Measurements from ENCODE around the gene PLA2G4A.

The PLA2G4A gene

GRCh38 chr1:186977266-186977957, 148.7 kb downstream of the PLA2G4A start:
- no peak for DNase-seq (ENCODE audit: low read depth)

GRCh38 chr1:186978596-186979556, 150.1 kb downstream of the PLA2G4A start:
- no peak for DNase-seq (ENCODE audit: low read depth)

GRCh38 chr1:186980400-186980799, 151.7 kb downstream of the PLA2G4A start:
- no peak for DNase-seq (ENCODE audit: low read depth)

- DNase-seq (ENCODE audit: low read depth), result no peak
Observed at GRCh38 chr1:186982116-186982515, 153.4 kb downstream of the PLA2G4A start.

GRCh38 chr1:186983327-186983726, 154.6 kb downstream of the PLA2G4A start:
- no peak for DNase-seq (ENCODE audit: low read depth)

GRCh38 chr1:186984959-186985358, 156.2 kb downstream of the PLA2G4A start:
- no peak for DNase-seq (ENCODE audit: low read depth)

GRCh38 chr1:186985889-186986491, 157.2 kb downstream of the PLA2G4A start:
- no peak for DNase-seq (ENCODE audit: low read depth)

GRCh38 chr1:186987065-186987464, 158.3 kb downstream of the PLA2G4A start:
- DNase-seq (ENCODE audit: low read depth), result no peak

- DNase-seq (ENCODE audit: low read depth), result no peak
Observed at GRCh38 chr1:186987769-186988168, 159.0 kb downstream of the PLA2G4A start.

GRCh38 chr1:186993996-186994395, 165.2 kb downstream of the PLA2G4A start:
- DNase-seq (ENCODE audit: low read depth), result no peak

GRCh38 chr1:186994897-186995296, 166.1 kb downstream of the PLA2G4A start:
- DNase-seq (ENCODE audit: low read depth), result no peak

GRCh38 chr1:186996816-186997215, 168.1 kb downstream of the PLA2G4A start:
- DNase-seq (ENCODE audit: low read depth), result no peak

- no peak for DNase-seq (ENCODE audit: low read depth)
Observed at GRCh38 chr1:186997877-186998276, 169.1 kb downstream of the PLA2G4A start.

- no peak for DNase-seq (ENCODE audit: low read depth)
Observed at GRCh38 chr1:186999506-186999905, 170.8 kb downstream of the PLA2G4A start.

- DNase-seq (ENCODE audit: low read depth), result no peak
Observed at GRCh38 chr1:187001198-187001889, 172.6 kb downstream of the PLA2G4A start.

- no peak for DNase-seq (ENCODE audit: low read depth)
Observed at GRCh38 chr1:187003353-187003752, 174.6 kb downstream of the PLA2G4A start.

- DNase-seq (ENCODE audit: low read depth), result no peak
Observed at GRCh38 chr1:187006896-187007295, 178.1 kb downstream of the PLA2G4A start.

GRCh38 chr1:187009320-187009719, 180.6 kb downstream of the PLA2G4A start:
- no peak for DNase-seq (ENCODE audit: low read depth)

GRCh38 chr1:187010571-187011309, 182.0 kb downstream of the PLA2G4A start:
- no peak for DNase-seq (ENCODE audit: low read depth)

GRCh38 chr1:187013582-187014200, 184.9 kb downstream of the PLA2G4A start:
- DNase-seq (ENCODE audit: low read depth), result no peak

- no peak for DNase-seq (ENCODE audit: low read depth)
Observed at GRCh38 chr1:187018291-187018690, 189.5 kb downstream of the PLA2G4A start.

Data from activated T-cell treated with anti-CD3 and anti-CD28 coated beads for 1 hour (primary cell).